ENCODE data around the gene C3orf33.

The C3orf33 gene

DNA sequence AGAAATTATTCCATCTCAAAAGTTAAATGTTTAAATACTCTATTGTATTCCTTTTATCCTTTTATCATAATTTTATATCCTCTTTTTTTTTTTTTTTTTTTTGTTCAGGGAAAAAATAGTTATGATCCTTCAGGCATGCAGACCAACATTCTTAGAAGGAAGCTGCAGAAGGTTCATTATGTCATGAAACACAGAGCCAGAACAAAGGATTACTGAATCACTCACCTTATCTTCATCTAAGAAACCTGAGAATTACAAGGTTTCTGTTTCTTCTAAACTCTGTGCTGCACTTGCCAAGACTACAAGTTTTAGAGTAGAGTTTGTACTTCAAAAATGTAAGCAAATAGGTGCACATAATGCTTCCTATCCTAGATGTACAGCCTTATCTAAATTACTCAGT lies 64.5 kb downstream of the C3orf33 start:
- no peak for DNase-seq (ENCODE audit: low spot score)

GRCh38 chr3:155741101-155741500 lies 65.0 kb downstream of the C3orf33 start:
- no peak for DNase-seq (ENCODE audit: low spot score)

DNA sequence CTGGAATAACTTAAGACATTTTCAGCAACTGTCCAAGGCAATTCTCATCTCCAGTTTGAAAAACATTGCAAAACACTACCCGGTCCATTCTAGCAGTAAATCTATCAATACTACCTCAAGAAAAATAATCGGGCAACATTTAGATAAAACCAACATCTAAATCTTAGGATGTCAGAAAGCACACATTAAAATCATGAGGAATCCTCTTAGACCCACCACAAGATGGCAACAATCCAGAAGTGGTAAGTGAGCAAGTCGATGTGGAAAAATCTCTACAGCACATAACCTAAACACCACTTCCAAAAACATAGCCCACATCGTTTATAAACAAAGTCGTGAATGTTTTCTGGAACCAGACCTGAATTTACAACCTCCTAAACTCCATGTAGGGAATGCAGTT lies 66.9 kb downstream of the C3orf33 start:
- no peak for DNase-seq (ENCODE audit: low spot score)

- no peak for DNase-seq (ENCODE audit: low spot score)
Measured at GRCh38 chr3:155738580-155739076, 67.5 kb downstream of the C3orf33 start.

- no peak for DNase-seq (ENCODE audit: low spot score)
Measured at GRCh38 chr3:155737844-155738460, 68.1 kb downstream of the C3orf33 start.

GRCh38 chr3:155736381-155736780 lies 69.7 kb downstream of the C3orf33 start:
- no peak for DNase-seq (ENCODE audit: low spot score)

- no peak for DNase-seq (ENCODE audit: low spot score)
Measured at GRCh38 chr3:155730843-155731242, 75.2 kb downstream of the C3orf33 start.

GRCh38 chr3:155727836-155728235 lies 78.2 kb downstream of the C3orf33 start:
- DNase-seq (ENCODE audit: low spot score): no peak

- DNase-seq (ENCODE audit: low spot score): no peak
Measured at GRCh38 chr3:155714295-155714718, 91.8 kb downstream of the C3orf33 start.
